Adrenal gland (tissue), 12 donors: Measurements from ENCODE around the gene BTBD16. TPM values are rescaled to one million over a fixed set of nuclear protein-coding genes. Genes with fewer than 3 reads are reported as not detected.

Experiments used
- DNase-seq, 7 donors: peaks; one replicate each; pipeline ENCODE4 v3.0.0-alpha.2; 2019 to 2020
- H3K27ac ChIP-seq, 5 donors: fragments of 200-600 bp; sonication (generic) in 4 of 5; 1 replicate in 3 of 5; 2 replicates in 2 of 5; pipeline versions ENCODE4 v1.5.1 to v1.8.0; 2016 to 2020; ENCODE audit warnings: mild to moderate bottlenecking in 1 of 5
- H3K27me3 ChIP-seq: fragments of 200-600 bp; 2 replicates; pipeline ENCODE4 v1.8.0; 2021
- H3K36me3 ChIP-seq, 2 donors: fragments of 200-600 bp; replicated peaks in 1 of 2; 1 replicate in 1 of 2; 2 replicates in 1 of 2; pipeline versions ENCODE4 v1.5.1 to v1.8.0; 2018 to 2022
- H3K4me1 ChIP-seq, 2 donors: fragments of 200-600 bp; replicated peaks in 1 of 2; 1 replicate in 1 of 2; 2 replicates in 1 of 2; pipeline versions ENCODE4 v1.5.1 to v1.8.0; 2018 to 2021
- H3K4me3 ChIP-seq, 4 donors: fragments of 200-600 bp; sonication (generic) in 3 of 4; one replicate each; pipeline ENCODE4 v1.5.1; 2016 to 2018
- H3K9me3 ChIP-seq, 3 donors: fragments of 200-600 bp; sonication (generic) in 1 of 3; replicated peaks in 1 of 3; 1 replicate in 2 of 3; 2 replicates in 1 of 3; pipeline versions ENCODE4 v1.5.1 to v1.8.0; 2016 to 2021
- CTCF ChIP-seq, 6 experiments: fragments of 450-650 bp in 4 of 6; fragments of 200-600 bp in 2 of 6; sonication (generic) in 1 of 6; IDR thresholded peaks; 1 replicate in 5 of 6; 2 replicates in 1 of 6; pipeline versions ENCODE4 v1.5.1 to v1.8.0; 2016 to 2021; ENCODE audit warnings: antibody characterized with exemption in 6 of 6, mild to moderate bottlenecking in 2 of 6, moderate library complexity in 1 of 6
- POLR2A ChIP-seq, 2 donors: fragments of 450-650 bp; IDR thresholded peaks; one replicate each; pipeline ENCODE4 v1.6.1; 2017; ENCODE audit warnings: antibody characterized with exemption in 2 of 2, mild to moderate bottlenecking in 2 of 2, moderate library complexity in 1 of 2
- WGBS, 4 donors: extraction: QIAGEN DNeasy Blood & Tissue Kit in 2 of 4; methylation state at CpG; one replicate each; pipeline versions ENCODE4 v1.1.5 to v1.1.7; 2013 to 2017; 5-methylcytosine and 5-hydroxymethylcytosine counted together
- intact Hi-C, 2 donors: fragments of 100-400 bp; cut with DNase I; formaldehyde crosslinking; loops; one replicate each; pipeline versions ENCODE4 v1.14.1 to v1.15.0; 2022 to 2023
- polyA plus RNA-seq, 3 donors: library from polyadenylated mRNA; stranded (reverse); fragments of 200-250 nt in 2 of 3; fragments of 350-450 nt in 1 of 3; fragmentation: Illumina TruSeq in 1 of 3; extraction: RNeasy Lipid Tissue Mini Kit (QIAGEN cat#74804) in 1 of 3; gene quantifications; one replicate each; pipeline ENCODE4 v1.2.3, GENCODE V29; 2013 to 2014
- total RNA-seq, 9 donors: library from RNA; depleted of rRNA in 4 of 9; stranded (reverse); fragments of >200 nt in 4 of 9; fragments of 120-200 nt in 1 of 9; fragmentation: NEBNext Ultra II Directional in 1 of 9; extraction: Animal tissue kit (Norgen Biotek cat#: 25700) in 1 of 9; gene quantifications; one replicate each; pipeline versions ENCODE4 v1.1.0 to v1.2.4, GENCODE V29; 2013 to 2023
- donor health status: healthy with polysubstance abuse.
- donor health status: Bipolar disorder and iron deficiency.
- donor health status: DM: yes; HTN: yes; CAD: no.
- donor health status: DM: no; HTN: no; CAD: no.
- donor health status: DM: no; HTN: no; CAD: no.
- donor health status: DM: yes; HTN: yes; CAD: no.

BTBD16 gene
- total and polyA plus RNA-seq, 12 donors: 0.11 to 0.48 (median 0.24) TPM; not detected in 5

DNA sequence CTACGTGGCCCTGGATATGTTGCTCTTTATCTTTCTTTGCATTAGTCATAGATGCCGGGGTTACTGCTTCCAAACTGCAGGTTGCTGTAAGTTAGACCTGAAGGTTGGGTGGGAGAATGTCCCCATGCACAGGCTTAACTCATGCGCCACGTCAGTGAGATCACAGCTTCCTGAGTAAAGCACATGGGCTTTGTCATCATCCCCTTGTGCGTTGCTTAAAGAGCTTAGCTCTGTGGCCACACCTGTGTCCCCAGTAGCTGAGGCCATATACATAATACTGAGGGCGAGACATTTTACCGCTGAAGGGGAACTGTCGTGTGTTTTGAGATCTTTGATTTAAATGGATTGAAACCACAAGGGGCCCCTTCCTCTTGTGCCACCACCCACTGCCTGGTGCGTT, 45.8 kb upstream of the BTBD16 start:
- WGBS, 4 donors: 75 to 86% (median 77%) methylated on average over 8 to 9 of the region's 9 CpGs
- Histone ChIP-seq H3K27me3 (no peaks in the 10 kb centered on the region), H3K27ac (no peak overlapping the region), H3K4me1 (no peaks in the 10 kb centered on the region), H3K9me3 (no peaks in the 10 kb centered on the region), H3K36me3 (peaks cover 0 to 3% of the 10 kb centered on the region in 2 donors), H3K4me3 (no peak overlapping the region)
- DNase-seq: no peak
- TF ChIP-seq POLR2A (IDR thresholded peaks at IDR 0.05): no peak
- TF ChIP-seq CTCF (IDR thresholded peaks at IDR 0.05): no peak
- intact Hi-C loops: no loop called here

DNA sequence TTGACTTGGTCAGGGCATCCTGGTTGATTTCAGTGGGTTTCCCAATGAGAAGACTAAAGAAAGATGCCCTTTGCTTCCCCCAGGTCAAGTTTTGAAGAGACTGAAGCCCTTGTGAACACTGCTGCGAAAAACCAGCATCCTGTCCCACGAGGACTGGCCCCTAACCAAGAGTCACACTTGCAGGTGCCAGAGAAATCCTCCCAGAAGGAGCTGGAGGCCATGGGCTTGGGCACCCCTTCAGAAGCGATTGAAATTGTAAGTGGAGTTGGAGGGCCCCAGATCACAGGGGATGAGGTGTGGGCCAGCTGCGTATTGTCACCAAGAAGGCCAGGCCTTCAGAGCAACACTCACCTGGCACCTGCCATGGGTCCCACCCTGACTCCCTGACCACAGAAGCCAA, 43.3 kb upstream of the BTBD16 start:
- Histone ChIP-seq H3K27me3 (no peaks in the 10 kb centered on the region), H3K4me1 (no peaks in the 10 kb centered on the region), H3K4me3 (no peak overlapping the region), H3K27ac (no peak overlapping the region), H3K36me3 (peaks cover 0 to 3% of the 10 kb centered on the region in 2 donors), H3K9me3 (no peaks in the 10 kb centered on the region)
- WGBS, 4 donors: 89 to 94% (median 93%) methylated on average over 3 to 4 of the region's 4 CpGs
- intact Hi-C loops: no loop called here
- no peak for DNase-seq
- TF ChIP-seq CTCF (IDR thresholded peaks at IDR 0.05) (no peak), POLR2A (IDR thresholded peaks at IDR 0.05) (no peak)

DNA sequence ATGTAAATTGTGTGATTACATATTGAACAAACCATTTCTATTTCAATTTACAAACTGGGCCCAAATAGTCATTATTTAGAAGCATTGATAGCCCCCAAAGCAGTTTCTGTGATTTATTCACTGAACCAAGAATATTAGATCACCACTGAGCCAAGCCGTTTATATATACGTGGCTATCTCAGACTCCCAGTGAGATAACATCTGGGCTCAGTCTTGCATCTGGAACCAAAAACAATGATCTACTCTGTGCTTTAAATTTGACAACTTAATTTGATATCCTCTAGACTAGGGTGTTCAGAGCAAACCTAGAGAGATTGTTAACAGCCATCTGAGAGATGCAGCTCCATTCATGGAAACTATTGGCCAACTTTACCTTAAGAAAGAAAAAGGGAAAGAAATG, 41.4 kb upstream of the BTBD16 start:
- peaks cover 0 to 3% of the 10 kb centered on the region in 2 donors for H3K36me3 ChIP-seq
- whole genome bisulfite sequencing, 4 donors: 79 to 92% (median 84%) methylated on average over 2 of the region's 2 CpGs
- H3K27me3 ChIP-seq: no peaks in the 10 kb centered on the region
- no peaks in the 10 kb centered on the region for H3K9me3 ChIP-seq
- H3K4me1 ChIP-seq: no peaks in the 10 kb centered on the region
- TF ChIP-seq POLR2A (IDR thresholded peaks at IDR 0.05) (no peak), CTCF (IDR thresholded peaks at IDR 0.05) (no peak)
- intact Hi-C loops: no loop called here
- H3K4me3 ChIP-seq: no peak overlapping the region
- no peak overlapping the region for H3K27ac ChIP-seq
- no peak for DNase-seq

GRCh38 chr10:122230222-122230621, 40.9 kb upstream of the BTBD16 start:
- intact Hi-C loops: no loop called here
- WGBS, 4 donors: 94 to 96% (median 96%) methylated on average over 14 to 19 of the region's 19 CpGs
- no peak for DNase-seq
- Histone ChIP-seq H3K4me3 (no peak overlapping the region), H3K9me3 (no peaks in the 10 kb centered on the region), H3K4me1 (no peaks in the 10 kb centered on the region), H3K27me3 (no peaks in the 10 kb centered on the region), H3K36me3 (peaks cover 0 to 3% of the 10 kb centered on the region in 2 donors), H3K27ac (no peak overlapping the region)
- TF ChIP-seq CTCF (IDR thresholded peaks at IDR 0.05): no peak
- TF ChIP-seq POLR2A (IDR thresholded peaks at IDR 0.05): no peak
